ENCODE results near the gene WIZ. TPM values are rescaled to one million over a fixed set of nuclear protein-coding genes. Genes with fewer than 3 reads are reported as not detected.

The WIZ gene
- total and polyA plus RNA-seq, 2 of the 8 experiments (the other 6 are each of a cell fraction or from before 2014, with no cell fraction given): 12.5 to 33.2 TPM

DNA sequence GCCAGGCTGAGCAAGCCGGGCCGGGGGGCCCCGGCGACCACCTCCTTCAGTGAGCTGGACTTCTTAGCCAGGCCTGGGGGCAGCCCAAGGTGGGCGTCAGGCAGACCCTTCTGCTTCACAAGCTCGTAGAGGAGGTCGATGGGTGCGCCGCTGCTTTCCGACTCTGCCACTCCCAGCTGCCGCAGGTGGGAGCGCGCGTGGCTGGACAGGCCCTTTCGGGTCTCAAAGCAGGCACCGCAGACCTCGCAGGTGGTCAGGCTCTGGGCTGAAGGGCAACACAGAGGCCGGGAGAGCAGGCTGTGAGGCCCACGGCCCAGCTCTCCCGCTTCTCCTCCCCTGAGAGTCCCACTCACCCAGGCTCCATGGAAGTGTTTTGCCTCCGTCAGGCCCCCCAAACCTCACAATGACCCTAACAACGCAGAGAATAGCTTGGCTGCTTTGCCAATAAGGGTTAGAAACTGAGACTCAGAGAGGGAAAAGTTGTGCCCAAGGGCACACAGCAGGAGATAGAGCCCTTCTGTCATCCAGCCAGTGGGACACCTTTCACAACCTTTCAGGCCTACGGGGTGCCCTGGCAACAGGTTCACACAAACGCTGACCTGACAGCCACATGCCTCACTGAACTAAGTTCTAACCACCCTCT, 19.8 kb downstream of the WIZ start:
- H3K36me3 ChIP-seq (ENCODE audit: control insufficient read depth in 2 of 4, insufficient read depth in 4 of 4, low read length in 3 of 4): peaks cover 2 to 17% (median 11%) of the 10 kb centered on the region in 4 experiments; a peak in 5 of 8 replicates
- H4K5ac ChIP-seq (ENCODE audit: insufficient read length, low read depth, low read length): no peak overlapping the region
- no peak overlapping the region for H2BK20ac ChIP-seq (ENCODE audit: low read length)
- H2BK12ac ChIP-seq (ENCODE audit: low read depth, low read length): no peak overlapping the region
- H3K4me2 ChIP-seq (ENCODE audit: insufficient read depth in 1 of 2, low read depth in 2 of 2, low read length in 2 of 2): no peak overlapping the region; a peak in 1 of 4 replicates
- H3K27ac ChIP-seq (ENCODE audit: low read depth, low read length): no peak overlapping the region
- DNase-seq (ENCODE audit: low read depth in 1 of 2, low spot score in 2 of 2) (no peak), FAIRE-seq (no peak)
- no peak overlapping the region for H2BK15ac ChIP-seq (ENCODE audit: low read length)
- H4K20me1 ChIP-seq (replicated peaks in 1 of 2; ENCODE audit: control insufficient read depth in 1 of 2, insufficient read depth in 2 of 2, low read length in 2 of 2): peaks cover 12 to 13% of the 10 kb centered on the region in 2 experiments
- no peak overlapping the region for H3K14ac ChIP-seq (ENCODE audit: insufficient read length)
- ChIA-PET CTCF (ENCODE audit: partially characterized antibody) (interaction anchor here (0.5 to 5.1 kb wide), 4 partner anchors 9 to 959 kb away, joined by 3 to 28 read pairs (median 4); partner anchors contain the start of gene AKAP8L), POLR2A (ENCODE audit: partially characterized antibody) (interaction anchor here (1.6 to 5.0 kb wide), 3 partner anchors 10 to 18 kb away, joined by 4 to 71 read pairs (median 5); partner anchors contain the start of gene AKAP8L)
- no peak overlapping the region for H2BK120ac ChIP-seq (replicated peaks; ENCODE audit: low read depth, low read length)
- H3K79me1 ChIP-seq (ENCODE audit: low read depth, low read length): peaks cover 22% of the 10 kb centered on the region
- H4K91ac ChIP-seq (replicated peaks; ENCODE audit: insufficient read length, low read length): no peak overlapping the region
- H3K18ac ChIP-seq (ENCODE audit: extremely low read depth, low read length): no peak overlapping the region
- H2AK5ac ChIP-seq (ENCODE audit: low read depth, low read length): no peak overlapping the region
- H3K4ac ChIP-seq (replicated peaks; ENCODE audit: insufficient read length, low read depth, low read length): no peak overlapping the region
- H3K23me2 ChIP-seq (ENCODE audit: low read depth, low read length): peaks cover 10% of the 10 kb centered on the region
- H3K4me3 ChIP-seq (ENCODE audit: extremely low read depth in 1 of 4, insufficient read depth in 2 of 4, low read depth in 3 of 4, low read length in 4 of 4): no peak overlapping the region
- peaks cover 0 to 29% of the 10 kb centered on the region in 2 experiments; a peak in 2 of 4 replicates for H3K79me2 ChIP-seq (ENCODE audit: control insufficient read depth in 1 of 2, insufficient read depth in 2 of 2, low read length in 2 of 2)
- H3K23ac ChIP-seq (ENCODE audit: insufficient read length): no peak overlapping the region
- H3K4me1 ChIP-seq (replicated peaks in 1 of 4; ENCODE audit: control insufficient read depth in 3 of 4, insufficient read depth in 4 of 4, low read length in 3 of 4): peaks cover 0 to 13% (median 8%) of the 10 kb centered on the region in 4 experiments; a peak in 6 of 7 replicates
- H2AFZ ChIP-seq (ENCODE audit: low read length): no peak overlapping the region
- WGBS, 2 experiments (ENCODE audit: extremely low coverage in 1 of 2, insufficient coverage in 1 of 2, insufficient read length in 1 of 2, insufficient replicate concordance in 2 of 2, low coverage in 1 of 2, low lambda C conversion rate in 2 of 2, missing lambda C conversion rate in 1 of 2): 86% methylated on average over 22 of the region's 24 CpGs; no CpG with 5 or more reads in 1 of the 2 experiments
- no peak overlapping the region for H4K8ac ChIP-seq (ENCODE audit: extremely low read depth, insufficient read depth, low read length)
- H3K56ac ChIP-seq (replicated peaks; ENCODE audit: insufficient read length, low read depth, low read length): no peak overlapping the region
- H2BK5ac ChIP-seq (ENCODE audit: low read depth, low read length): no peak overlapping the region
- no peaks in the 10 kb centered on the region for H3K9me3 ChIP-seq (ENCODE audit: insufficient read depth in 2 of 2, low read depth in 1 of 2, low read length in 1 of 2)
- no peaks in the 10 kb centered on the region; a peak in 1 of 7 replicates for H3K27me3 ChIP-seq (replicated peaks in 1 of 4; ENCODE audit: control insufficient read depth in 3 of 4, extremely low read depth in 1 of 4, insufficient read depth in 3 of 4, low read length in 3 of 4)
- peak overlapping the region in 2 of 4 experiments; percentile 8 to 19; a peak in 2 of 7 replicates for H3K9ac ChIP-seq (replicated peaks in 1 of 4; ENCODE audit: extremely low read depth in 1 of 4, low read depth in 3 of 4, low read length in 3 of 4)
- TF ChIP-seq HDAC6 (IDR thresholded peaks at IDR 0.05; ENCODE audit: low read depth, low read length): no peak
- no peak for TF ChIP-seq KDM1A (IDR thresholded peaks at IDR 0.05; ENCODE audit: borderline replicate concordance, low read length)
- TF ChIP-seq BRCA1 (IDR thresholded peaks at IDR 0.05; ENCODE audit: low read depth, low read length): no peak
- TF ChIP-seq EZH2 (IDR thresholded peaks at IDR 0.05; ENCODE audit: low read depth, low read length, severe bottlenecking): no peak
- TF ChIP-seq CTBP2 (IDR thresholded peaks at IDR 0.05; ENCODE audit: borderline replicate concordance, insufficient read depth, insufficient read length, low read length): no peak
- TF ChIP-seq SIN3A (conservative IDR thresholded peaks at IDR 0.05 in 1 of 2, IDR thresholded peaks at IDR 0.05 in 1 of 2; ENCODE audit: low read depth in 1 of 2, low read length in 2 of 2): no peak
- TF ChIP-seq POU5F1 (IDR thresholded peaks at IDR 0.05; ENCODE audit: low read depth, low read length): no peak
- no peak for TF ChIP-seq TAF1 (IDR thresholded peaks at IDR 0.05; ENCODE audit: low read depth, low read length)
- no peak for TF ChIP-seq RAD21 (IDR thresholded peaks at IDR 0.05 in 1 of 2, conservative IDR thresholded peaks at IDR 0.05 in 1 of 2; ENCODE audit: low read depth in 2 of 2, low read length in 2 of 2)
- TF ChIP-seq, protein P1, sequence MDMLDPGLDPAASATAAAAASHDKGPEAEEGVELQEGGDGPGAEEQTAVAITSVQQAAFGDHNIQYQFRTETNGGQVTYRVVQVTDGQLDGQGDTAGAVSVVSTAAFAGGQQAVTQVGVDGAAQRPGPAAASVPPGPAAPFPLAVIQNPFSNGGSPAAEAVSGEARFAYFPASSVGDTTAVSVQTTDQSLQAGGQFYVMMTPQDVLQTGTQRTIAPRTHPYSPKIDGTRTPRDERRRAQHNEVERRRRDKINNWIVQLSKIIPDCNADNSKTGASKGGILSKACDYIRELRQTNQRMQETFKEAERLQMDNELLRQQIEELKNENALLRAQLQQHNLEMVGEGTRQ (IDR thresholded peaks at IDR 0.05; ENCODE audit: low read length): no peak

Data from H1 (cell line).